Measurements from ENCODE around the gene LARGE1. TPM values are rescaled to one million over a fixed set of nuclear protein-coding genes. Genes with fewer than 3 reads are reported as not detected.

Gene LARGE1
- total RNA-seq, 1 donor, result 22.8 TPM

DNA sequence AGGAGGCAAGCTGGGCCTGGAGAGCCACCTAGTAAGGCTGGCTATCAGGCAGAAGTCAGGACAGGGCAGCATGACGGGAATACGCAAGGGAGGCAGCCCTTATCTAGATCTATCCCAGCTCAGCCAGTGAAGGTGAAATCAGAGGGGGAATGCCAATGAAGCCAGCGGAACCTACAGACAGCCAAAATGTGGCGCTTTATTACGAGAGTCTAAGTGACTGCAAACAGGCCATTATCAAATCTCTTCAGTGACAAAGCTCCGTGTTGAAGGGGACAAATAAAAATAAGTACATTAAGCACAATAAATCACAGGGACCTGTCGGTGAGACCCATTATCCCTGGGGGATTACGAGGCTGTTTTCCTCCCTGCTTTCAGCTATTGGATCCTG, 22.8 kb downstream of the LARGE1 start:
- Histone ChIP-seq H3K9me3 (ENCODE audit: low read depth, low read length) (no peaks in the 10 kb centered on the region), H3K4me2 (ENCODE audit: insufficient read depth, low read length) (no peak overlapping the region), H3K4me1 (ENCODE audit: insufficient read depth, low read length) (peaks cover 3% of the 10 kb centered on the region), H3K4me3 (ENCODE audit: insufficient read depth, low read length) (no peak overlapping the region), H3K27ac (ENCODE audit: low read depth, low read length) (no peak overlapping the region), H3K36me3 (ENCODE audit: insufficient read depth, low read length) (no peaks in the 10 kb centered on the region), H3K79me2 (ENCODE audit: insufficient read depth, low read length) (no peaks in the 10 kb centered on the region), H3K27me3 (ENCODE audit: insufficient read depth, low read length) (no peaks in the 10 kb centered on the region), H4K20me1 (ENCODE audit: insufficient read depth, low read length) (no peaks in the 10 kb centered on the region), H2AFZ (ENCODE audit: low read length) (no peak overlapping the region)
- DNase-seq (ENCODE audit: insufficient read length, low spot score, missing footprints), result no peak
- TF ChIP-seq CTCF (IDR thresholded peaks at IDR 0.05; ENCODE audit: extremely low read depth, low read depth, low read length), result no peak

DNA sequence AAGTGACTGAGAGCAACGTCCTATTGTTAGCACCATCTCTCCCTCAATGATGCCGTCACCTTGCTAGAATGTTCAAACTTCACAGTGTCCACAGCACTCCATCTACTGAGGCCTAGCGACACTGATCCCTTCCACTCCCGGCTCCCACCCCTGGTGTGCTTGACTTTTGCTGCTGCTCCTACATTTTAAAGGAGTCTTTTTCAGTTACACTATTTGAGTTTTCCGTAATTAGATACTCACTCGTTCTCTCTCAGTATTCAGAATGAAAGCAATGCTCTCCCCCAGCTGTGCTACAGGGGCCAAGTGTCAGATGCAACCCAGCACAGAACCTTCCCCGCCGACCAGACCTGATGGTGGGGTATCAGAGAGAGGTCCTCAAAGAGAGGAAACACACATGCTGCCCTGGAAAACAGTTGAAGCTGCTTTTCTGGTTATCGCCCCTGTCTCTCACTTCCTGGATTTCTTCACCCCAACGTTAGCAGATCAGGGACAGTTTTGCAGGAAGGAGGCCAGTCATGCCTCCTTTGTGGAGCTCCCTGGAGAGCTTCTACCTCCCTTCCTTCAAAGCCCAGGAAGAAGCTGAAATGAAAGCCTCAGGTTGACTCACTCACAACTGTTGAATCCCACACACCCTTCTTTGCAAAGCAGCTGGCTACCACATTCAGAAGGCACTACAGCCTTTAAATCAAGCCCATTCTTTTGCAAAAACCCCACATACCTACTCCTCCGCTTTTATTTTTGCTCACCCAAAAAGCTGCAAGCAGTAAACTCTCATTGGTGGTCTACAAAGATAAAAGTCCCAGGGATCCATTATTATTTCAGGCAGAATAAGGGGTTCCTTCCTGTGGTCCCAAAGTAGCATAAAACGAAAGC, 23.5 kb downstream of the LARGE1 start:
- Histone ChIP-seq H3K4me2 (ENCODE audit: insufficient read depth, low read length) (no peak overlapping the region), H4K20me1 (ENCODE audit: insufficient read depth, low read length) (no peaks in the 10 kb centered on the region), H3K9me3 (ENCODE audit: low read depth, low read length) (no peaks in the 10 kb centered on the region), H3K4me3 (ENCODE audit: insufficient read depth, low read length) (no peak overlapping the region), H3K27ac (ENCODE audit: low read depth, low read length) (no peak overlapping the region), H3K36me3 (ENCODE audit: insufficient read depth, low read length) (no peaks in the 10 kb centered on the region), H2AFZ (ENCODE audit: low read length) (no peak overlapping the region), H3K79me2 (ENCODE audit: insufficient read depth, low read length) (no peaks in the 10 kb centered on the region), H3K4me1 (ENCODE audit: insufficient read depth, low read length) (peaks cover 3% of the 10 kb centered on the region), H3K27me3 (ENCODE audit: insufficient read depth, low read length) (no peaks in the 10 kb centered on the region)
- TF ChIP-seq CTCF (IDR thresholded peaks at IDR 0.05; ENCODE audit: extremely low read depth, low read depth, low read length), result no peak
- no peak for DNase-seq (ENCODE audit: insufficient read length, low spot score, missing footprints)

DNA sequence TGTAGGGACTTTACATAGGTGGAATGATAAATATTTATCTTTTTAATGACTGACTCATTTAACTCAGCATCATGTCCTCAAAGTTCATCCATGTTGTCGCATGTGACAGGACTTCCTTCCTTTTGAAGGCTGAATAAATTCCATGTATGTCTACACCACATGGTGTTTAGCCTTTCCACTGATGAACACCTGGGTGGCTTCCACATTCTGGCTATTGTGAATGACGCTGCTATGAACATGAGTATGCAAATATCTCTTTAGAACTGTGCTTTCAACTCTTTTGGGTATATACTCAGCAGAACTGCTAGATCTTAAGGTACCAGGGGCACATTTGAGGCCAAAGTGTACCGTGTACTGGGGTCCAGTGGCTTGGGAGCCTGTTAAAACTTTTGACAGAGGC, 24.1 kb downstream of the LARGE1 start:
- no peak for TF ChIP-seq CTCF (IDR thresholded peaks at IDR 0.05; ENCODE audit: extremely low read depth, low read depth, low read length)
- no peaks in the 10 kb centered on the region for H3K9me3 ChIP-seq (ENCODE audit: low read depth, low read length)
- no peak overlapping the region for H3K4me2 ChIP-seq (ENCODE audit: insufficient read depth, low read length)
- H3K36me3 ChIP-seq (ENCODE audit: insufficient read depth, low read length), result no peaks in the 10 kb centered on the region
- no peaks in the 10 kb centered on the region for H3K27me3 ChIP-seq (ENCODE audit: insufficient read depth, low read length)
- DNase-seq (ENCODE audit: insufficient read length, low spot score, missing footprints), result no peak
- no peak overlapping the region for H3K4me3 ChIP-seq (ENCODE audit: insufficient read depth, low read length)
- no peak overlapping the region for H2AFZ ChIP-seq (ENCODE audit: low read length)
- no peak overlapping the region for H3K27ac ChIP-seq (ENCODE audit: low read depth, low read length)
- H3K4me1 ChIP-seq (ENCODE audit: insufficient read depth, low read length), result peaks cover 3% of the 10 kb centered on the region
- no peaks in the 10 kb centered on the region for H3K79me2 ChIP-seq (ENCODE audit: insufficient read depth, low read length)
- no peaks in the 10 kb centered on the region for H4K20me1 ChIP-seq (ENCODE audit: insufficient read depth, low read length)

GRCh38 chr22:33895444-33895843, 24.8 kb downstream of the LARGE1 start:
- TF ChIP-seq CTCF (IDR thresholded peaks at IDR 0.05; ENCODE audit: extremely low read depth, low read depth, low read length), result no peak
- no peak overlapping the region for H2AFZ ChIP-seq (ENCODE audit: low read length)
- no peak overlapping the region for H3K27ac ChIP-seq (ENCODE audit: low read depth, low read length)
- no peaks in the 10 kb centered on the region for H3K36me3 ChIP-seq (ENCODE audit: insufficient read depth, low read length)
- H3K4me2 ChIP-seq (ENCODE audit: insufficient read depth, low read length), result no peak overlapping the region
- no peaks in the 10 kb centered on the region for H3K27me3 ChIP-seq (ENCODE audit: insufficient read depth, low read length)
- peaks cover 3% of the 10 kb centered on the region for H3K4me1 ChIP-seq (ENCODE audit: insufficient read depth, low read length)
- H4K20me1 ChIP-seq (ENCODE audit: insufficient read depth, low read length), result no peaks in the 10 kb centered on the region
- no peak for DNase-seq (ENCODE audit: insufficient read length, low spot score, missing footprints)
- no peaks in the 10 kb centered on the region for H3K79me2 ChIP-seq (ENCODE audit: insufficient read depth, low read length)
- no peaks in the 10 kb centered on the region for H3K9me3 ChIP-seq (ENCODE audit: low read depth, low read length)
- H3K4me3 ChIP-seq (ENCODE audit: insufficient read depth, low read length), result no peak overlapping the region

Measured in osteoblast (primary cell).